Sigmoid colon (tissue), 7 donors: ENCODE measurements around the gene HEPN1. TPM values are rescaled to one million over a fixed set of nuclear protein-coding genes. Genes with fewer than 3 reads are reported as not detected.

ENCODE experiments used
- DNase-seq: peaks from one replicate; pipeline ENCODE4 v3.0.0-alpha.2; 2019
- H3K27ac ChIP-seq, 4 donors: fragments of 200-600 bp; sonication (generic); one replicate each; pipeline ENCODE4 v1.5.1; 2016 to 2019; ENCODE audit warnings: mild to moderate bottlenecking in 1 of 4
- H3K27me3 ChIP-seq, 3 donors: fragments of 200-600 bp; sonication (generic); one replicate each; pipeline ENCODE4 v1.5.1; 2019; ENCODE audit warnings: mild to moderate bottlenecking in 1 of 3
- H3K36me3 ChIP-seq, 4 donors: fragments of 200-600 bp; sonication (generic); one replicate each; pipeline ENCODE4 v1.5.1; 2016 to 2019
- H3K4me1 ChIP-seq, 4 donors: fragments of 200-600 bp; sonication (generic); one replicate each; pipeline ENCODE4 v1.5.1; 2017 to 2019
- H3K4me3 ChIP-seq, 4 donors: fragments of 200-600 bp; sonication (generic); one replicate each; pipeline ENCODE4 v1.5.1; 2017 to 2019; ENCODE audit warnings: mild to moderate bottlenecking in 2 of 4, moderate library complexity in 1 of 4
- H3K9me3 ChIP-seq, 4 donors: fragments of 200-600 bp in 3 of 4; sonication (generic) in 3 of 4; one replicate each; pipeline versions ENCODE4 v1.5.1 to v1.6.1; 2013 to 2019
- EP300 ChIP-seq, 4 donors: sonication (generic); formaldehyde crosslinking; IDR thresholded peaks; one replicate each; pipeline ENCODE4 v1.6.1; 2017; ENCODE audit warnings: antibody characterized with exemption in 4 of 4
- POLR2A ChIP-seq, 2 donors: fragments of 450-650 bp; IDR thresholded peaks; one replicate each; pipeline ENCODE4 v1.6.1; 2016; ENCODE audit warnings: antibody characterized with exemption in 2 of 2, mild to moderate bottlenecking in 2 of 2, moderate library complexity in 2 of 2
- POLR2AphosphoS5 ChIP-seq, 4 donors: sonication (generic); formaldehyde crosslinking; IDR thresholded peaks; one replicate each; pipeline ENCODE4 v1.6.1; 2017; ENCODE audit warnings: antibody characterized with exemption in 4 of 4
- WGBS, 2 donors: extraction: QIAGEN DNeasy Blood & Tissue Kit; methylation state at CpG; one replicate each; pipeline ENCODE4 v1.1.7; 2013; 5-methylcytosine and 5-hydroxymethylcytosine counted together
- intact Hi-C: fragments of 100-400 bp; cut with DNase I; formaldehyde crosslinking; loops from one replicate; pipeline ENCODE4 v1.15.1; 2023
- polyA plus RNA-seq, 3 donors: library from polyadenylated mRNA; stranded (reverse); fragments of 200-250 nt; gene quantifications; one replicate each; pipeline ENCODE4 v1.2.3, GENCODE V29; 2013
- total RNA-seq, 4 donors: library from RNA; depleted of rRNA; stranded (reverse); fragments of >200 nt; gene quantifications; one replicate each; pipeline ENCODE4 v1.1.0, GENCODE V29; 2016
- TF ChIP-seq, protein P1 (sequence below), 4 experiments: fragments of 450-650 bp in 3 of 4; fragments of 200-600 bp in 1 of 4; IDR thresholded peaks; one replicate each; pipeline ENCODE4 v1.5.1; 2016 to 2019; ENCODE audit warnings: antibody characterized with exemption in 4 of 4, mild to moderate bottlenecking in 3 of 4, moderate library complexity in 2 of 4
- donor health status: healthy with polysubstance abuse.
- donor health status: Bipolar disorder and iron deficiency.
- donor health status: healthy.

The HEPN1 gene
- total and polyA plus RNA-seq, 7 donors, result 0.04 TPM; not detected in 6

DNA sequence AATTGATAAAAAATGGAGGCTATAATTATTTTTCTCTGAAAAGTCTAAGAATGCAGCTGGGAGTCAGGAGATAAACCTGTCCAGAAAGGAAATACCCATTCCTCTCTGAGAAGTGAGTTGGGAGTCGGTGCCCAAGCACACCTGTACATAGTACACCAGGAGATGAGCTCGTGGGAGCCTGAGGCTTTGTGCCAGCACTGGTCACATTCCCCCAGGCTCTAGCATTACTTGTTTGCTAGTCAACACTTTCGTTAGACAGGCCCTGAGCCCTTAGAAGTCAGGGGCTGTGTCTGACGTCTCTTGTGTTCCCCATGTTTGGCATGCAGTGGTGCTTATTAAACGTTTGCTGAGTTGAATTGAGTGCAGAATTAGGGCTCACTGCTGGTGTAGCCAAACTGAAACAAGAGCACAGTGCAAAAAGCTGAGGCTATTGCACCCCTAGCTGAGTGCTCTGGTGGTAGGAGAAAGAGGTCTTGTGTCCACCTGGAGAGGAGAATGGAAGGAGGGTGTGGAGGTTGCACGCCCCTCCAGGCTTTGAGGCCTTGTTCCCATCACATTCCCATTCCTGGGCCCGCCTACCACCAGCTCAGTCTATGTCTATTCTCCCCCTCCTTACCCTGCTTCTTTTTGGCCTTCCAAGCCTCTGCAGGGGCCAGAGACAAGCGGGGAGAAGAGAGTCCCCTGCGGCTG, 28.2 kb upstream of the HEPN1 start:
- H3K27me3 ChIP-seq, result peaks cover 0 to 39% (median 9%) of the 10 kb centered on the region in 3 donors
- DNase-seq, result peak; percentile 41
- no peaks in the 10 kb centered on the region for H3K9me3 ChIP-seq
- no peak overlapping the region for H3K4me3 ChIP-seq
- 75 to 79% methylated on average over 9 of the region's 9 CpGs for WGBS, 2 donors
- H3K4me1 ChIP-seq, result peaks cover 0 to 5% (median 2%) of the 10 kb centered on the region in 4 donors
- H3K27ac ChIP-seq, result peak overlapping the region in 1 of 4 donors; percentile 36
- H3K36me3 ChIP-seq, result no peaks in the 10 kb centered on the region
- intact Hi-C loops, result no loop called here
- no peak for TF ChIP-seq EP300 (IDR thresholded peaks at IDR 0.05)
- no peak for TF ChIP-seq POLR2AphosphoS5 (IDR thresholded peaks at IDR 0.05)
- no peak for TF ChIP-seq POLR2A (IDR thresholded peaks at IDR 0.05)

DNA sequence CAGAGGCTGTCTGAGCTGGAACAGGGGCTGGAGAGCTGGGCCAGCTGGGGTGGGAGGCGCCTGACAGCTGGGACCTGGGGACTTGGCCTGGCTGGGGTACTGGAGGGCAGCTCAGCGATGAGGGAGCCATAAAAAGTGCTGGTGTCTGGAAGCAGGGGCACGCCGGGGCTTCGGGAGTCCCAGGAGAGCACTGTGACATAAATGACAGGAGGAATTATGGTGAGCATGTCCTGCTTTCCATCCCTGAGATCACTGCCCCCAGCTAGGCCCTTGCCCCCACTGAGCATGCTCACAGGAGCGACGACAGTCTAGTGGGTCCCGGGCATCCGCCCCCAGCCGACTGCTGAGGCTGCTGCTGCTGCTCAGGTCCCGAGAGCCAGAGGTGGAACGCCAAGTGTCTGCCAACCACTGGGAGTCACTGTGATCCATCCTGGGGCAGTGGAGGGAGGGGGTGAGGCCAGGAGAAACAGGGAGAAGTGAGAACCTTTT, 27.6 kb upstream of the HEPN1 start:
- H3K36me3 ChIP-seq, result no peaks in the 10 kb centered on the region
- TF ChIP-seq POLR2AphosphoS5 (IDR thresholded peaks at IDR 0.05), result no peak
- no peak for TF ChIP-seq EP300 (IDR thresholded peaks at IDR 0.05)
- TF ChIP-seq, protein P1, sequence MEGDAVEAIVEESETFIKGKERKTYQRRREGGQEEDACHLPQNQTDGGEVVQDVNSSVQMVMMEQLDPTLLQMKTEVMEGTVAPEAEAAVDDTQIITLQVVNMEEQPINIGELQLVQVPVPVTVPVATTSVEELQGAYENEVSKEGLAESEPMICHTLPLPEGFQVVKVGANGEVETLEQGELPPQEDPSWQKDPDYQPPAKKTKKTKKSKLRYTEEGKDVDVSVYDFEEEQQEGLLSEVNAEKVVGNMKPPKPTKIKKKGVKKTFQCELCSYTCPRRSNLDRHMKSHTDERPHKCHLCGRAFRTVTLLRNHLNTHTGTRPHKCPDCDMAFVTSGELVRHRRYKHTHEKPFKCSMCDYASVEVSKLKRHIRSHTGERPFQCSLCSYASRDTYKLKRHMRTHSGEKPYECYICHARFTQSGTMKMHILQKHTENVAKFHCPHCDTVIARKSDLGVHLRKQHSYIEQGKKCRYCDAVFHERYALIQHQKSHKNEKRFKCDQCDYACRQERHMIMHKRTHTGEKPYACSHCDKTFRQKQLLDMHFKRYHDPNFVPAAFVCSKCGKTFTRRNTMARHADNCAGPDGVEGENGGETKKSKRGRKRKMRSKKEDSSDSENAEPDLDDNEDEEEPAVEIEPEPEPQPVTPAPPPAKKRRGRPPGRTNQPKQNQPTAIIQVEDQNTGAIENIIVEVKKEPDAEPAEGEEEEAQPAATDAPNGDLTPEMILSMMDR (IDR thresholded peaks at IDR 0.05), result no peak
- TF ChIP-seq POLR2A (IDR thresholded peaks at IDR 0.05), result no peak
- peaks cover 0 to 5% (median 2%) of the 10 kb centered on the region in 4 donors for H3K4me1 ChIP-seq
- no peak overlapping the region for H3K4me3 ChIP-seq
- 68 to 80% methylated on average over 12 of the region's 12 CpGs for WGBS, 2 donors
- peak; percentile 60 for DNase-seq
- no peaks in the 10 kb centered on the region for H3K9me3 ChIP-seq
- intact Hi-C loops, result no loop called here
- H3K27ac ChIP-seq, result peak overlapping the region in 1 of 4 donors; percentile 49
- peaks cover 0 to 36% (median 8%) of the 10 kb centered on the region in 3 donors for H3K27me3 ChIP-seq

DNA sequence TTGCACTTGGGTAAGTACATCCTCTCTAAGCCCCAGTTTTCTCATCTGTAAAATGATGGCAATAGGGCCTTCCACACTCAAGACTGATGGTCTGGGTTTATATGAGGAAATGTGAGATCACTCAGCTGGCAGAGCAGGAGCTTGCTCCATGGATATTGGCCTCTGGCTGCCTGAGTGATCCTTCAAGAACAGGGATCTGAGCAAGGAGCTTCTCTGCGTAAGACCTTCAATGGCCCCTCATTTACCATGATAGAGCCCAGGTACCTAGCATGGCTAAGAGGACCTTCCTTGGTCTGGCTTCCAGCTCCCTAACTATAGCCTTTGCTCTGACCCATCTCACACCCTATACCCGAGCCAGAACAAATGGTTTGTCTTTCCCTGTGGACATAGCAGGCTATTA, 26.9 kb upstream of the HEPN1 start:
- Histone ChIP-seq H3K9me3 (no peaks in the 10 kb centered on the region), H3K36me3 (no peaks in the 10 kb centered on the region), H3K4me1 (peaks cover 0 to 5% (median 2%) of the 10 kb centered on the region in 4 donors), H3K27me3 (peaks cover 0 to 31% (median under 1%) of the 10 kb centered on the region in 3 donors), H3K27ac (peak overlapping the region in 1 of 4 donors; percentile 49), H3K4me3 (no peak overlapping the region)
- TF ChIP-seq EP300 (IDR thresholded peaks at IDR 0.05) (no peak), POLR2AphosphoS5 (IDR thresholded peaks at IDR 0.05) (no peak), POLR2A (IDR thresholded peaks at IDR 0.05) (no peak)
- TF ChIP-seq, protein P1 (IDR thresholded peaks at IDR 0.05), result no peak
- 82 to 89% methylated on average over 2 of the region's 2 CpGs for WGBS, 2 donors
- intact Hi-C loops, result no loop called here
- no peak for DNase-seq

DNA sequence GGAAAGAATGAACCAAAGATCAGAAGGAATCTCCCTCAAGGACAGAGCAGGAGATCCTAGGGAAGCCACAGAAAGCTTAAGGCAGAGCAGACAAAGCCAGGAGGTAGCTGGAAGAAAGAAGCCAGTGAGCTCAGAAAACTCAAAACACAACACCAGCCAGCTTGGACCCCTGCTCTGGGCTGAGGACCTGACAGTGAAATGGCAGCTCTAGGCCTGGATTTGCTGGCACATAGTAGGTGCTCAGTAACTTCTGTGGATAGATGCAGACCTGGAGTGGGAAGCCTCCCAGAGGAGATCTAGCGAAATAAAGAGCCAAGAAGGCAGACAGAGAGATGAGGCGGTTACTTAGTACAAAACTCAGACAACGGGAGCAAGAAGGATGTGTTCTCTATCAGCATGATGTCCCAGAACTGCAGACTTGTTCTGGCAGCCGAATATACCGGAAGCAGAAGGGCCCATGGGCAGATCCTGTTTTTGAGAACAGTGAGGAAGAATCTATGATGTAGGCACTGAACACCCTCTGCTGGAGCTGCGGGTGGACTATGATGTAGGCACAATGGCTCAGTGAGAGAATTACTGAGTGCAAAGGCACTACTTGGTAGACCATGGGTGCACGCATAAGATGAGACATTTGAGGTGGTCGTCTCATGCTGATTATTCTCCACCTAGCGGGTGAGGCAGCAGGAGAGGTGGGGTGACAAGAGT, 26.1 kb upstream of the HEPN1 start:
- H3K9me3 ChIP-seq, result no peaks in the 10 kb centered on the region
- 78 to 87% methylated on average over 9 of the region's 9 CpGs for WGBS, 2 donors
- TF ChIP-seq, protein P1 (IDR thresholded peaks at IDR 0.05), result no peak
- no peak for TF ChIP-seq POLR2AphosphoS5 (IDR thresholded peaks at IDR 0.05)
- TF ChIP-seq POLR2A (IDR thresholded peaks at IDR 0.05), result no peak
- TF ChIP-seq EP300 (IDR thresholded peaks at IDR 0.05), result no peak
- peaks cover 0 to 5% (median 2%) of the 10 kb centered on the region in 4 donors for H3K4me1 ChIP-seq
- intact Hi-C loops, result no loop called here
- H3K36me3 ChIP-seq, result no peaks in the 10 kb centered on the region
- H3K27ac ChIP-seq, result peak overlapping the region in 2 of 4 donors; percentile 25 to 49
- peak; percentile 67 for DNase-seq
- no peak overlapping the region for H3K4me3 ChIP-seq
- H3K27me3 ChIP-seq, result peaks cover 0 to 23% (median 0%) of the 10 kb centered on the region in 3 donors
